Cardiac septum (tissue), 1 donor: Measurements from ENCODE around the gene COA8. TPM values are rescaled to one million over a fixed set of nuclear protein-coding genes. Genes with fewer than 3 reads are reported as not detected.

Source experiments
- DNase-seq: peaks from one replicate; pipeline ENCODE4 v3.0.0-alpha.2; 2020; ENCODE audit warnings: low spot score
- intact Hi-C: fragments of 100-400 bp; cut with DNase I; formaldehyde crosslinking; loops from one replicate; pipeline ENCODE4 v1.14.0; 2022
- total RNA-seq: library from RNA; stranded (reverse); fragmentation: NEBNext Ultra II Directional; extraction: Animal tissue kit (Norgen Biotek cat#: 25700); gene quantifications from one replicate; pipeline ENCODE4 v1.2.1, GENCODE V29; 2021
- donor health status: DM: no; HTN: no; CAD: no.

The COA8 gene
- total RNA-seq, 1 donor from 2014 or later = 43.8 TPM

DNA sequence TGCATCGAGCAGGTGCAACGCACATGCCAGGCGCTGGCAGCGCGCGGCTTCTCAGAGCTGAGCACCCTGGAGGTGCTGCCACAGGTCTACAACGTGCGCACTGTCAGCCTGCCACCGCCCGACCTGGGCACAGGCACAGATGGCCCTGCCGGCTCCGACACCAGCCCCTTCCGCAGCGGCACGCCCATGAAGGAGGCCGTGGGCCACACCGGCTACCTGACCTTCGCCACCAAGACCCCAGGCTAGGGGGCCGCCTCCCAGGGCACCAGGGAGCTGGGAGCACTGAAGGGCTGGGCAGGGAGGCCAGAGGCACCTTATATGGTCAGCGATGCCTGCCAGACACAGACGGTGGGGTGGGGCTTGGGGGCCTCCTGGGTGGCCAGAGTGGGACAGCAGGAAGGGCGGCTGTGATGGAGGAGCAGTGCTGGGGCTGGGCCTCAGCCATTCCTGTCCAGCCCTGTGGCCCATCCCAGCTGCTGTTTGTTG lies 28.1 kb upstream of the COA8 start:
- no peak for DNase-seq
- intact Hi-C loops = no loop called here

DNA sequence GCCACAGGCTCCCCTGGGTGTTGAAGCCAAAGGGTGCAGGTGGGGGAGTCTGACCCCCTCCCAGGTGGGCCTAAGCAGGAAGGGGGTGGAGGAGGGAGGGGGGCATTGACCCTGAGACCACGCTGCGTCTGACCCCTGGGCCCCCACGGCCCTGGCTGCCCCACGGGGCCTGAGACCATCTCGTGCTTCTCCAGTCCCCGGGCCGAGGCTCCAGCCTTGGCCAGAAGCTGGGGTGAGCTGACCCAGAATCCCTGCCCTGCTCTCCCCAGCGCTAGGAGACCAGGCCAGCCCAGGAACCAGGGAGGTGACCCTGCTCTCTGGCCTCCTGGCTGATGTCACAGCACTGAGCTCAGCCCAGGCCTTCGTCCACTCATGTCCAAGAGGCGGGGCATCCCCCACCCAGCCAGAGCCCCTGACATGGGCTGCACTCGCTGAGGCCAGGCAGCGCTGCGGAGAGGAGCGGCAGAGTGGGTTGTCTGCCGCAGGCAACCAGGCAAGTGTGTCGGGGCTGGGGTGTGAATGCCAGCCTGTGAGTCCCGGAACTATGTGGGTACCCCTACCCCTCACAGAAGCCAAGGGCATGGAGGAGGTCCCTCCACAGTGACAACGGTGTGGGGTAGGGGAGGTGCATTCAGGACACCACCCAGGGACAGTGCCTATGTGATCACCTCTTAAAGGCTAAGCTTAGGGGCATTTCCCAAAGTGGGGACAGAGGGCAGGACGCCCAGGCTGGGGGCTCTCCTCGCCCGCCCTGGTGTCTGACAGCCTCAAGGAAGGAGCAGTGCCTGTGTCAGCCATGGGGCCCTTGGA lies 27.5 kb upstream of the COA8 start:
- DNase-seq = no peak
- intact Hi-C loops = no loop called here

DNA sequence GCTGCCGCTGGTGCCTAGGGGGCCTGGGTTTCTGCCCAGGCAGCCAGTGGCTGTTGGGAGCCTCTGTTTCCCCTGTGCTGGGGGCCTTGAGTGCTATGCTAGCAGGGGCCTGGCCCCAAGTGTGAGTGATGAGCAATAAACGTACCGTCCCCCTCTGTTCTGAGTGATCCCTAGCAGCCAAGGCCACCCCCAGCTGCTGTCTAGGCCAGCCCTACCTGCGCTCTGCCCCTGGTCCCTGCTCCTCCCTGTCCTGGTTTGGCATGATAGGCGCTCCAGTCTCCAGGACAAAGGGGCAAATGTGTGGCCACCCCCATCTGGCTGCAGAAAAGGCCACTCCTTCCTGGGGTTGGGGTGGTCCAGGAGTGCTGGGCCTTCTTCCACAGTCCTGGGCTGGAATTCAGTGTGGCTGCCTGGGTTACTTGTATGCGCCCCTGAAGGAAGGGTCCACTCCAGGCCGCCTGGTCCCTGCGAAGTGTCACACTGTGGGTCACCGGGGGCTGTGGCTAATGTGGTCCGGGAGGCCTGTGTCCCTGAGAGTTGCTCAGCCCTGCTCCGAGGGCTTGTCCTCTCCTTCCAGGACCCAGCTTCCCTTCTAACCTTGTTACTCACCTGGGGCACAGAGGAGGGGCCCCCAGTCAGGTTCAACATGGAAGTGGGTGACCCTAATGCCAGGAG lies 26.7 kb upstream of the COA8 start:
- no peak for DNase-seq
- intact Hi-C loops = no loop called here

DNA sequence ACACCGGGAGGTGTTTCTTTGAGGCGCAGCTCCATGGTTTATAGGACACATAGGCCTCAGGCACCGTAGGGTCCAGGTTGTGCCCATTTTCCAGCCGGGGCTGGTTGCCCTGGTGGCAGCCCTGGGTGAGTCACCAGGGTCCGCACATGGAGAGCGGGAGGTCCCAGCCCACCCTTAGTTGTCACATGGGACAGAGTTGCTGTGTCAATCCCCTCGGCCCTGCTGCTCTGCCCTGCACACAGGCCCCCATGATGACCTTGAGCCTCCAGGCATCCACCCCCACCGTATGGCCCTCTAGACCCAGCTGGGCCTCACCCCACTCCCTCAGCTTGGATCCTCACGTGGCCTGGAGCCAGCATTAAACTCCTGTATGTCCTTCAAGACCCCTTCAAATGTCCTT lies 26.1 kb upstream of the COA8 start:
- no peak for DNase-seq
- intact Hi-C loops = no loop called here

DNA sequence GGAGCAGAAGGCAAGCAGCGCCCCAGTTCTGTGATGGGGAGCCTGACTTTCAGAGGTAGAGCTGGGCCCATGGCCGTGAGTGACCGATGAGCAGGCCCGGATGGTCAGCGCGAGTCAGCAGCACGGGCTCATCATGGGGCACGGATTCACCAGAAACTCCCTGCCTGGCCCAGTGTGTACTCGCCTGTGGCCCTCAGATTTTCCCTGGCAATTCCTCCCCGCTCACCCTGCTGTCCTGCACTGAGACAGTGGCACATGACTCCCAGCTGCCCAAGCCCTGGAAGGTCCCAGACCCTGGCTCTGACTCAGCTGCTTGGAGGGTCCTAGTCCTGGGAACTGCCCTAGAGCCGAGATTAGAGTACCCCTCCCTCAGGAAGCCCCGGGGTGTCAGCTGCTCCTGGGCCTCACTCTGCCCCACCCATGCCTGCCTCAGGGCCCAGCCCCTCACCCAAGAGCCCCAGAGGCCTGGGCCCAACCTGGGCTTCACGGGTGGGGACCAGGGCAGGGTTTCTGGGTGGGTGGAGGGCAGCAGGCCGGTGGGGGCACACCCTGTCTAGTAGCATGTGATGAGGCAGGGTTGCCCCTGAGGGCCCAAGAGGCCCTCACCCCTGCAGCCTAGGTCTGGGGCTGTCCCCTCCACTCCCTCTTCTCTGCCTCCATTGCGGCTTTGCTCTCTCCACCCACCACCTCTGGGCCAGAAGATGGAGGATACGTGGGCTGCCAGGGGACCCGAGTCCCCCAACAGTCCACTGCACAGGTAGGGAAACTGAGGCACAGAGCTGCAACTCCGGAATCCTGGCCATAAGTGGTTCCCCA lies 25.4 kb upstream of the COA8 start:
- intact Hi-C loops = no loop called here
- DNase-seq = no peak

DNA sequence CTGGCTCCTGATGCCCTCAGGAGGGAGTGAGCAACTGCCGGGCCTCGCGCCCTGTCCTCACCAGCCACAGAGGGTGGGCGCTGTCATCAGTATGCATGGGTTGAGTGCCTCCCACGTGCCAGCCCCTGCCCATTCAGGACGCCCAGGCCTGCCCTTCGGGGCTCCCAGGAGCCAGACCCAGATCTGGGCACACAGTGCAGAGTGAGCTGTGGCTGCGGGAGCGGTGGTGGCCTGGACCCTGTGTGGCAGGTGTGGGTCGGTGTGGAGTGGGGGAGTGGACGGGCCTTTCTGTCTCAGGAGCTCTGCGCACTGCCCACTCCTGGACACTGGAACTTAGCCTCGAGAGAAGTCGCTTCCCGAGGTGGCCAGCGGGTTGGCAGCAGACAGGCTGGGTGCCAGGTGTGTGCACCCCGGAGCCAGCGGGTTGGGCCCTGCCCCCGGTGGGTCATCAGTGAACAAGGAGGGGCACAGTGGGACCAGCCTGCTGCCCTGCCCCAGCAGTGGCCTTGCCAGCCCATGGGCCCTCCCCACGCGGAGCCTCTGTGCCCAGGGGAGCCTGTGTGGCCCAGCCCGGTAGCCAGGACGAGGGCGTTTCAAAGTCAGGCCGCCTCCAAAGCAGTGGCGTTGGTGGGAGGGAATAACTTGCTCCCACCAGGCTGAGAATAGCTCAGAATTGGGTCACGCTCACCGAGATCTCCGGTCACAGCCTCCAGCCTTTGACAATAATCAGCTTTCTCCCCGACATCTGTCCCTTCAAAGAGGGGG lies 24.3 kb upstream of the COA8 start:
- no peak for DNase-seq
- intact Hi-C loops = no loop called here

DNA sequence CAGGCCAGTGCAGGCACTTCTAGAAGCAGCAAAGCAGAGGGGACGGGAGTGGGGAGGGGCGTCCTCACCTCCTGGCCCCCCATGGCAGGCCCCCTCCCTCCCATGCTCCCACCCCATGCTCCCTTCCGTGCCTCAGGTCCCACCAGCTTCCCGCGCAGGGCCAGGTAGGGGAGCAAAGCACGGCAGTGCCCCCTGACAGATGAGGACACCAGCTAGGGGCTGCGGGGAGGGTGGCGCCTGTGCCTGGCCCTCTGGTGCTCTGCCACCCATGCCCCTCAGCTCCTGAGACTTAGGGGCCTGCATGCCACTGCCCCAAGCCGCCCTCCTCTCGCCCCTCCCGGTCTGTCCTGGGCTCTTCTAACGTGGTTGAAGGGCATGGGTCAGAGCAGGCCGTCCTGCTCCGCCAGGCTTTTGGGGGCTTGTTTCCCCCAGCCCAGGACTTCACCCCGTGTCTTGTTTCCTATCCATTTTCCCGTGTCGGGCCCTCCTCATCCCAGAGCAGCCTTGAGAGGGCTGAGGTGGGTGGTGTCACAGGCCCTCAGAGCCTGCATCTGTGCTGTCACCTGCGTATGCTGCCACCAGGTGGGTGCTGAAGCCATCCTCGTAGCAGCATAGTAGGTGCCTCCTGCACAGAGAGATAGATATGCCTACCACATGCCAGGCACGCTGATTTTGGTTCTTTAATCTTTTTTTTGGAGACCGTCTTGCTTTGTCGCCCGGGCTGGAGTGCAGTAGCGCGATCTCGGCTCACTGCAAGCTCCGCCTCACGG lies 23.5 kb upstream of the COA8 start:
- intact Hi-C loops = no loop called here
- DNase-seq = no peak

DNA sequence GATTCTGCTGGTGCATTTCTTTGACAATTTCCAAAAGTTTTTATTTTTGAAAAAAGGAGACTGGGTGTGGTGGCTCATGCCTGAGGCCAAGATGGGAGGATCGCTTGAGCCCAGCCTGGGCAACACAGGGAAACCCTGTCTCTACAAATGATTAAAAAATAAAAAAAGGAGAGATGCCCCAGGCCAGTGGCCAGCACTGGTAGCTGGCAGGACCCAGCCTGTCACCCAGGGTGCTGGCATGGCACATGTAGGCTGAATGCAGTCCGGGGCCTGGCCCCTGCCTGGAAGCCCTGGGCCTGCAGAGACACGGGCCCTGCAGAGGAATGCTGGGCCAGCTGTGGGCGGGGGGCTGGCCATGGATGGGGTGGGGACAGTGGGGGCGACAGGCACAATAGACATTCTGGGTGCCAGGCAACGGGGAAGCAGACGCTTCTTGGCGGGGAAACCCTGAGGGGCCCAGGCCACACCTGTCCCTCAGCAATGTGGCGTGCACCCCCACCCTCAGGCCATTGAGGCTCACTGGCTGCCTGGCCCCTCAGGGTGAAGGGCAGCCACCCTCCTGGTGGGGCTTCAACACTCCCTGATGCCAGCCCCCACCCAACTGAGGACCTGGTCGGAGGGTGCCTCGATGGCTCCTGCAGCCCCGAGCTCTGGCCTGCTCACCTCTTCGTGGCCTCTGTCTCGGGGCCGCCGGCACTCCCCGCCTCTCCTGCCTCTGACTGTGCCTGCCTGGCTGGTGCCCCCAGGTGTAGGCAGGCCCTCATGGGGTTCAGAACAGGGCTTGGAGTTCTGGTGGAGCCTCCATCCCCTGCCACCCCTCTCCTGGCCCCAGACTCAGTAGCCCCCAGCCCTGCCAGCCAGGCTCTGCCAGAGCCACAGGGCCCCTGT lies 21.7 kb upstream of the COA8 start:
- intact Hi-C loops = no loop called here
- no peak for DNase-seq

DNA sequence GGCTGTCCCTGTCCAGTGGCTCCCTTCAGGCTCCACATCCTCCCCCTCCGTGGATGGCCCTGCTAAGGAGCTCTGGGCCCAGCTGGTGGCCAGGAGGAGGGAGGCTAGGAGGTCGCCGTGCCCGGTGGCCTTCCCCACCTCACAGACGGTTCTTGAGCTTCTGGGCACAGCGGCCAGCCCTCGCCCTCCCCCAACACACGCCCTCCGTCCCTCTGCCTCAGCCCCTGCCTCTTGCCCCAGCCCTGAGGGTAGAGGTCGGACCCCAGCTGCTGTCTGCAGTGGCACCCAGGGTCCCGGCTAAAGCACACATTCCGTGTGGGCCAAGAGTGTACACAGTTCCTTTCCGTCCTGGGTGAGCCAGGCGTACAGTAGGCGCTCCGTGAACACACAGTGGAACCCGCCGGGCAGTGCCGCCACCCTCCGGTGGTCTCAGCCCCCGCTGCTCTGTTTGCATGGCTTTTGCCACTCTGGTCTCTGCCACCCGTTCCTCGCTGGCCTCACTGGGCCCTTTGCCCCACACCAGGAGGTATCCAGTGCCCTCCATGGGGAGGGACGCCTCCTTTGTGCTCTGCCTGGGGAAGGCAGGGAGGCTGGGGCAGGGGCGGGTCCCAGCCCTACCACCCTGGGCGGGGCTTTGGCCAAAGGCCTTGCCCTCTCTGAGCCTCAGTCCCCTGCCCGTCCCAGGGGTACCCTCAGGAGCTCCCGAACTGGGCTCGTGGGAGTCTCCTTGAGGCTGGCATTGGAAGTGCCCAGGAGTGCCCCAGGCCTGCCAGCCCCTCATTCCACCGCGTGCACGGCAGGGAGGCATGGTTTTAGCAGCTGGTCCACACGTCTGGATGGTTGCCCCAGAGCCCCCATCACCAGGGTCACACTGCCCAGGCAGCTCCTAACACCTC lies 20.8 kb upstream of the COA8 start:
- DNase-seq = no peak
- intact Hi-C loops = no loop called here

DNA sequence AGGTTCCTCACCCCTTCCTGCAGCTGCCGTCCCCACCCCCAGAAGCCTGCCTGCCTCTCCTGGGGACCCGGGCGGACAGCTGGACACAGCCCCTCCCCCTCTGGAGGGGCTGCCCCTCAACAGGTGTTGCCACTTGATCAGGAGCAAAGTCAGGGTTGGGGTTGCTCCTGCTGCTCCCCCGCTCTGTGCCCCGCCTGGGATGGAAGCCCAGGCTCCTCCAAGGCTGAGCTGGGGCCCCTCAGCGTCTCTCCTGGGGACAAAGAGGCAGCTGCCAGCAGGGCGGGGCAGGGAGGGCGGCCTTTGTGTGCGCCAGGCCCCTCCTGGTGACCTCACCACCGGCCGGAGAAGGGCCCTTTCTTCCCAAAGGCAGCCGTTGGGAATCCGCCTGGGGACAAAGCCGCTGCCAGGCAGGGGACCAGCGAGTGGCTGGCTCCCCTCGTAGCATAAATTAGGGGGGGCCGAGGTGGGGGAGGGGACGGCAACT lies 20.1 kb upstream of the COA8 start:
- no peak for DNase-seq
- intact Hi-C loops = no loop called here

DNA sequence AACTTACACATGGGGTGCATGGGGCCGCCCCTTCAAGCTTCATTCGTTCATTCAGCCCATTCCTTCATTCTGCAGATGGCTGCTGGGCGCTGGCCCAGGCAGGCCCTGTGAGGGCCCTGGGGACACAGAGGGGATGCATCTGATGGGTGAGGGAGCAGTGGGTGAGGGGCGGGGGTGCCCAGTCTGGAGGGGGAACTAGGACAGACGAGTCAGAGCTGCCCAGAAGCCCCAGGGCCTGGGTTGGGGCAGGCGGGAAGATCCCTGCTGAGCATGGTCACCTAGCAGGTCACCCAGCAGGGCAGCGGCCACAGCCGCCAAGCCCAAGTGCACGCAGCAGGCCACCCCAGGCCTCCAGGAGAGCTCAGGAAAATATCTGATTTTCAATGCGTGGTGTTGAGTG lies 19.6 kb upstream of the COA8 start:
- intact Hi-C loops = no loop called here
- DNase-seq = no peak

DNA sequence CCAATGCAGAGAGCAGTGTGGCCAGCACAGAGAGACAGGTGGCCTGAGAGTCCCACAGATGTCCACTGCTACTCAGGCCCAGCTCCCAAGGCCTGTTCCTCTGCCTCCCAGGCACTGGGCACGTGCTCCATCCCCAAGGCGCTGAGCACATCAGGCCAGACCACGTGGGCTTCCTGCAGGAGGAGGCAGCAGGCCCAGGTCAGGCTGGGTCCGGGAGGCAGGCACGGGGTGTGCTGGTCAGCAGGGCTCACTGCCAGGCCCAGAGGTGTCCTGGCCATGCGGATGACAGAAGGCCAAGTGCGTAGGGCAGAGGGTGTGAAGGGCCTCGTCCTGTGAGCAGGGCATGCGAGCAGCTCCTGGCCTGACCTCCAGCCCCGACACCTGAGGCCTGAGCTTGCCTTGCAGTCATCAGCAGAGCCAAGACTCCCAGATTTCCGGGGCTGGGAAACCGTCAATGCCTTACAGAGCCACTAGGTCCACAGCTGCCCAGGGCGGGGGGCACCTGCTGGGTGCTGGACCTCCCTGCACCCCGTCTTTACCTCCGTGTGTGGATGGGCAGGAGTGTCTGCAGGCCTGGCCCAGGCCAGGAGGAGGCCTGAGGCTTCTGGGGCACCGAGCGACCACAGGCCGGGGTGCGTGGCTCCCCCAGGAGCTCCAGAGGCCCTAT lies 18.9 kb upstream of the COA8 start:
- DNase-seq = no peak
- intact Hi-C loops = no loop called here

DNA sequence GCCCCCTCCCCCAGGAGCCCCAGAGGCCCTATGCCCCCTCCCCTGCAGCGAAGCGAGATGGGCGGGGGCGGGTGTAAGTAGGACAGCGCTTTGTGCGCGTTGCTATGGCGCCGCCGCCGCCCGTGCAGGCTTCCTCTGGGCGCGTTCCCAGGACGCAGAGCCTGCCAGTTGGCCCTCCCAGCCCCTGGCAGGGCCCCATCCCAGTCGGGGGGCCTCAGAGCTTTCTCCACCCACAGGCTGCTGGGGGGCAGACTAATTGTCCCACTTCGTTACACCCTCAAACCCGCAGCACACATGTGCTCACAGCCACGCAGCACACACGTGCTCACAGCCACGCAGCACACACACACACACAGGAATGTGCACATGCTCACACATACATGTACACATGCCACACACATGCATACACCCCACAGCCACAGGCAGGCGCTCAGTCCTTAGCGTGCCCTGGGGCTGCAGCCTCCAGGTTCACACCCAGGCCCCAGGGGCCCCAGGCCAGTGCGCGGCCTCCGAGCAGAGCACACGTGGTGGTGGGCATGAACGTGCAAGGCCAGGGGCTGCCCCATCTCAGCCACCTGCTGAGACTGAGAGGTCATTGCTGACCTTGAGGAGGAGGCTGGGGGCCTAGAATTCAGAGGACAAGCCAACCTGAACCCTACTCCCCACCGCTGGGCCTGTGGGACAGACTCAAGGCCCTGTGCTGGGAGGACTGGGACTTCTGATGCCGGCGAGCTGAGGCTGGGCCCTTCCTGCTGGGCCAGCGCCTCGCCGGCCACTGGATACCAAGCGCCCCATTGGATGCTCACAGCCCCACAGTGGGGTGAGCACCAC lies 18.2 kb upstream of the COA8 start:
- intact Hi-C loops = no loop called here
- no peak for DNase-seq

DNA sequence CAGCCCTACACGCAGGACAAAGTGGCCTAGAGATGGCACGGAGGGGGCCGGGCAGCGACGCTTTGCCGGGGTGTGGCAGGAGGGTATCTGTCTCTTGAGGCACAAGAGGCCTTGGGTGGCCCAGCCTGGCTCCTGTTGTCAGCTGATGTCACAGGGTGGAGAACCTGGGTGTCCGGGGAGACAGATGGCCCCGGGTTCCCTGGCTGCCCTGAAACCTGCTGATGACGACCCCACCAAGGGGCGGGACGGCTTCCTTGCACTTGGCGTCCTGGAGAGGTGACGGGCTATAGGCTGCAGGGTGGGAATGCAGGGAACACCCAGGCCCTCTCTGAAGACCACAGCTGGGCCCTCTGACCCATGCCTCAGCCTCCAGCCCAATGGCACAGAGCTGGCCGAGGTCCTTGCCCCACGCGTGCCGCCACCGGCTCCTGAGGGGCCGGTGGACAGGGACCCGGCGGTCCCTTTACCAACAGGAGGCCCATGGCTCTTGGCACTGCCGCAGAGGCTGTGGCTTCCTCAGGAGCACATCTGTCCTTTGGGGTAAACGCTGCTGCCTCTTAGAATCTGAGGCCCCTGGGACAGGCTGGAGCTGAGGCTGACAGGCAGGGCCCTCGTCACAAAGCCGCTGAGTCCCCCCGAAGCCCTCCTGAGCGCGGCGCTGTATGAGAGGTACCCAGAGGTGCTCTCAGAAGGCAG lies 17.4 kb upstream of the COA8 start:
- no peak for DNase-seq
- intact Hi-C loops = no loop called here
